Mesothelial cell of epicardium (in vitro differentiated cells): ENCODE measurements around the gene UCP3. TPM values are rescaled to one million over a fixed set of nuclear protein-coding genes. Genes with fewer than 3 reads are reported as not detected.

Experiments used
- DNase-seq, 2 experiments: peaks; one replicate each; pipeline ENCODE4 v3.0.0; 2021; ENCODE audit warnings: low spot score in 2 of 2; ENCODE audit not compliant: unreplicated experiment in 2 of 2
- H3K27ac Mint-ChIP-seq: 2 replicates; pipeline ENCODE4 v1.8.0; 2021; ENCODE audit warnings: mixed read lengths
- H3K27me3 Mint-ChIP-seq: 2 replicates; pipeline ENCODE4 v1.8.0; 2021; ENCODE audit warnings: low read depth, mixed read lengths
- H3K36me3 Mint-ChIP-seq: 2 replicates; pipeline ENCODE4 v1.8.0; 2021; ENCODE audit warnings: mixed read lengths
- H3K4me1 Mint-ChIP-seq: 2 replicates; pipeline ENCODE4 v1.8.0; 2021; ENCODE audit warnings: mixed read lengths
- H3K4me3 Mint-ChIP-seq: 2 replicates; pipeline ENCODE4 v1.8.0; 2021; ENCODE audit warnings: mild to moderate bottlenecking, moderate library complexity, mixed read lengths
- H3K9me3 Mint-ChIP-seq: 2 replicates; pipeline ENCODE4 v1.8.0; 2021; ENCODE audit warnings: mixed read lengths
- CTCF ChIP-seq: fragments of 200-600 bp; sonication (generic); IDR thresholded peaks from one replicate; pipeline ENCODE4 v1.5.0; 2021; ENCODE audit warnings: antibody characterized with exemption; ENCODE audit not compliant: unreplicated experiment
- total RNA-seq: library from RNA; stranded (reverse); gene quantifications from 3 replicates; pipeline ENCODE4 v1.2.1, GENCODE V29; 2021

UCP3 gene
- total RNA-seq, 1 donor from 2014 or later: 5.8 TPM

- peaks cover 20% of the 10 kb centered on the region for H3K36me3 Mint-ChIP-seq
- no peaks in the 10 kb centered on the region for H3K27me3 Mint-ChIP-seq
- H3K4me3 Mint-ChIP-seq: no peak overlapping the region
- no peak for TF ChIP-seq CTCF
- H3K27ac Mint-ChIP-seq: no peak overlapping the region
- DNase-seq: no peak
- H3K4me1 Mint-ChIP-seq: no peaks in the 10 kb centered on the region
- no peaks in the 10 kb centered on the region for H3K9me3 Mint-ChIP-seq
These were observed 22.1 kb upstream of the UCP3 start for GRCh38 chr11:74030723-74031676.

- Mint-ChIP-seq H3K27ac (no peak overlapping the region), H3K27me3 (no peaks in the 10 kb centered on the region), H3K36me3 (peaks cover 15% of the 10 kb centered on the region), H3K9me3 (no peaks in the 10 kb centered on the region), H3K4me3 (no peak overlapping the region), H3K4me1 (no peaks in the 10 kb centered on the region)
- no peak for TF ChIP-seq CTCF
- DNase-seq: no peak
These were observed 16.7 kb upstream of the UCP3 start for GRCh38 chr11:74025467-74026166.

GRCh38 chr11:74024261-74025029, 15.6 kb upstream of the UCP3 start:
- no peak for TF ChIP-seq CTCF
- no peak for DNase-seq
- Mint-ChIP-seq H3K27me3 (no peaks in the 10 kb centered on the region), H3K4me3 (no peak overlapping the region), H3K27ac (no peak overlapping the region), H3K4me1 (no peaks in the 10 kb centered on the region), H3K36me3 (peaks cover 15% of the 10 kb centered on the region), H3K9me3 (no peaks in the 10 kb centered on the region)

- no peak for DNase-seq
- TF ChIP-seq CTCF: no peak
- Mint-ChIP-seq H3K9me3 (no peaks in the 10 kb centered on the region), H3K27me3 (no peaks in the 10 kb centered on the region), H3K36me3 (peaks cover 13% of the 10 kb centered on the region), H3K4me3 (no peak overlapping the region), H3K27ac (no peak overlapping the region), H3K4me1 (no peaks in the 10 kb centered on the region)
These were observed 14.4 kb upstream of the UCP3 start for GRCh38 chr11:74023276-74023675.

- H3K27me3 Mint-ChIP-seq: no peaks in the 10 kb centered on the region
- TF ChIP-seq CTCF: no peak
- H3K4me3 Mint-ChIP-seq: no peak overlapping the region
- no peak overlapping the region for H3K27ac Mint-ChIP-seq
- no peak for DNase-seq
- no peaks in the 10 kb centered on the region for H3K9me3 Mint-ChIP-seq
- H3K4me1 Mint-ChIP-seq: no peaks in the 10 kb centered on the region
- H3K36me3 Mint-ChIP-seq: peaks cover 10% of the 10 kb centered on the region
These were observed 13.7 kb upstream of the UCP3 start for GRCh38 chr11:74022546-74022945.
